ENCODE results near the gene MEF2C. TPM values are rescaled to one million over a fixed set of nuclear protein-coding genes. Genes with fewer than 3 reads are reported as not detected.

The MEF2C gene
- total and polyA plus RNA-seq, 7 experiments from 2014 or later, result 0.07 to 40.0 (median 2.2) TPM

GRCh38 chr5:88878976-88879375, 4.0 kb downstream of the MEF2C start:
- Histone ChIP-seq H3K4me3 (ENCODE audit: low read length) (no peak overlapping the region), H3K4me1 (ENCODE audit: control insufficient read depth in 2 of 2, insufficient read depth in 2 of 2, low read length in 2 of 2) (no peaks in the 10 kb centered on the region), H3K27me3 (ENCODE audit: control insufficient read depth in 2 of 2, insufficient read depth in 2 of 2, low read length in 2 of 2) (no peaks in the 10 kb centered on the region), H3K27ac (ENCODE audit: low read depth, low read length) (no peak overlapping the region), H3K36me3 (ENCODE audit: control insufficient read depth in 2 of 3, insufficient read depth in 3 of 3, low read length in 3 of 3) (no peaks in the 10 kb centered on the region), H3K9me3 (ENCODE audit: control insufficient read depth in 2 of 3, low read length in 3 of 3) (no peaks in the 10 kb centered on the region)
- H3K4me3 Mint-ChIP-seq, result no peak overlapping the region
- POLR2A ChIA-PET, result no interaction called here
- CTCF ChIA-PET, result no interaction called here
- peaks cover 15 to 55% (median 17%) of the 10 kb centered on the region in 5 donors for H3K27me3 Mint-ChIP-seq
- H3K9me3 Mint-ChIP-seq, result peaks cover 0 to 1% (median 0%) of the 10 kb centered on the region in 11 donors
- no peaks in the 10 kb centered on the region for H3K36me3 Mint-ChIP-seq
- H3K27ac Mint-ChIP-seq, result no peak overlapping the region
- DNase-seq, result no peak
- intact Hi-C loops (cut with micrococcal nuclease), result no loop called here
- ATAC-seq, result no peak
- peaks cover 12 to 20% (median 18%) of the 10 kb centered on the region in 7 donors for H3K4me1 Mint-ChIP-seq

- ChIA-PET POLR2A (no interaction called here), CTCF (no interaction called here)
- Mint-ChIP-seq H3K9me3 (peaks cover 0 to 1% (median 0%) of the 10 kb centered on the region in 11 donors), H3K27ac (no peak overlapping the region), H3K4me3 (no peak overlapping the region), H3K4me1 (peaks cover 3 to 10% (median 8%) of the 10 kb centered on the region in 7 donors), H3K36me3 (no peaks in the 10 kb centered on the region), H3K27me3 (peaks cover 7 to 52% (median 13%) of the 10 kb centered on the region in 5 donors)
- Histone ChIP-seq H3K27me3 (ENCODE audit: control insufficient read depth in 2 of 2, insufficient read depth in 2 of 2, low read length in 2 of 2) (no peaks in the 10 kb centered on the region), H3K4me1 (ENCODE audit: control insufficient read depth in 2 of 2, insufficient read depth in 2 of 2, low read length in 2 of 2) (no peaks in the 10 kb centered on the region), H3K27ac (ENCODE audit: low read depth, low read length) (no peak overlapping the region), H3K36me3 (ENCODE audit: control insufficient read depth in 2 of 3, insufficient read depth in 3 of 3, low read length in 3 of 3) (no peaks in the 10 kb centered on the region), H3K9me3 (ENCODE audit: control insufficient read depth in 2 of 3, low read length in 3 of 3) (no peaks in the 10 kb centered on the region), H3K4me3 (ENCODE audit: low read length) (no peak overlapping the region)
- ATAC-seq, result no peak
- intact Hi-C loops (cut with micrococcal nuclease), result no loop called here
- no peak for DNase-seq
Observed at GRCh38 chr5:88877826-88878225, 5.2 kb downstream of the MEF2C start.

DNA sequence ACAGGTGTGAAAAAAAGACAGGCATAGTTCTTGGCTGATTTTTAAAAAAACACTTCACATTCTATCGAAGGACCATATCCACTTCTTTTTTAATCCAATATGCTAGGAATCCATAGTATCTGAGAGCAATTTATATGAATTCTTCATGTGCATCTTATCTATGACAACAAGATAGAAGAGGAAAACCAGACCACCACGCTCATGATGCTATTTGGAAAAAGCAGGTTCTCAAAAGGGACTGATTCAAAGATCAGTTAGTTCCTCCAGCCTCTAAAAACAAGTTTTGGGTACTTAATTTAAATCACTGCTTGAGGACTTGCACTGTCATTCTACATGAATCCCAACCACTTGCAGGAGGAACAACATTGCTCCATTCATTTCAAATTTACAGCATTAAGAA, 6.3 kb downstream of the MEF2C start:
- Histone ChIP-seq H3K27ac (ENCODE audit: low read depth, low read length) (no peak overlapping the region), H3K4me1 (ENCODE audit: control insufficient read depth in 2 of 2, insufficient read depth in 2 of 2, low read length in 2 of 2) (no peaks in the 10 kb centered on the region), H3K36me3 (ENCODE audit: control insufficient read depth in 2 of 3, insufficient read depth in 3 of 3, low read length in 3 of 3) (no peaks in the 10 kb centered on the region), H3K4me3 (ENCODE audit: low read length) (no peak overlapping the region), H3K9me3 (ENCODE audit: control insufficient read depth in 2 of 3, low read length in 3 of 3) (no peaks in the 10 kb centered on the region), H3K27me3 (ENCODE audit: control insufficient read depth in 2 of 2, insufficient read depth in 2 of 2, low read length in 2 of 2) (no peaks in the 10 kb centered on the region)
- H3K4me3 Mint-ChIP-seq, result no peak overlapping the region
- peaks cover 0 to 41% (median 7%) of the 10 kb centered on the region in 5 donors for H3K27me3 Mint-ChIP-seq
- H3K4me1 Mint-ChIP-seq, result no peaks in the 10 kb centered on the region
- DNase-seq (no peak), ATAC-seq (no peak)
- intact Hi-C loops (cut with micrococcal nuclease), result no loop called here
- H3K36me3 Mint-ChIP-seq, result no peaks in the 10 kb centered on the region
- no peaks in the 10 kb centered on the region for H3K9me3 Mint-ChIP-seq
- ChIA-PET CTCF (no interaction called here), POLR2A (no interaction called here)
- no peak overlapping the region for H3K27ac Mint-ChIP-seq

DNA sequence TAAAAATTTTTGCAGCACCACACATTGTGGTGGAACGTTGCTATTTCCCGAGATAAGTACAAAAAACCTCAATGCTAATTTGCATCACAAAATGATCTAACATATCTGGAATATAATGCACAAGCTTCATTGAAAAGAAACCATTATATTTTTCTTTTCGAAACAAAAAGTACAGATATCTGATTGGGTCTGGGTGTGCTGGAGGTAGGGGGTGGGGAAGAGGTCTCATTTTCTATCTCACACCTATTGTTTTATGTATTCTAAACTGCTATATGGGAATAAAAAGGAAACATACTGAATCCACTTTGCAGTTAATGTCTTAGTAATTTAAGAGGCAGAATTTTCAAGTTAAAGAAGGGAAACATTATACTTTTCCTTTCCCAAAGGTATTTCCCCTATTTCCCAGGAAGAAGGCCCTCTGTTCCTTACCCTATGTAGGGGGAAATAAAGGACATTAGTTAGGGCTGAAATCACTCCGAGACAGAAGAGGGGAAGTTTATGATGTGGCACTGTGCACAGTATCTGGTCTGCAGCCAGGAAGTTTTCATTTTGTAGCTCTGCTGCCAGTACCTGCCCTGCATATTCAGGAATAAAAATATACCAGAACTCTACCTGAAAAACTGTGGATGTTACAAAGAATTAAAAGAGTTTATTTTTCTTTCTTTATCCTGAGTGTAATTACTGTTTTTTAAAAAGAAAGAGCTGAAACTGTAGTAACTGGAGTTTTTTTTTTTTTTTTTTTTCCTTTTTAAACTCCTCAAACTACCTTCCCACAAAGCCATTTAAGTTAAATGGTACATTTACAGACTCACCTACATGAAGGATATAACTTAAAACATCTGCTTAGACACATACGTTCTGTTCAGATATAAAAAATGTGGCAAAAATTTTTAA, 7.4 kb downstream of the MEF2C start:
- CTCF ChIA-PET, result no interaction called here
- no peaks in the 10 kb centered on the region for H3K4me1 ChIP-seq (ENCODE audit: control insufficient read depth in 2 of 2, insufficient read depth in 2 of 2, low read length in 2 of 2)

DNA sequence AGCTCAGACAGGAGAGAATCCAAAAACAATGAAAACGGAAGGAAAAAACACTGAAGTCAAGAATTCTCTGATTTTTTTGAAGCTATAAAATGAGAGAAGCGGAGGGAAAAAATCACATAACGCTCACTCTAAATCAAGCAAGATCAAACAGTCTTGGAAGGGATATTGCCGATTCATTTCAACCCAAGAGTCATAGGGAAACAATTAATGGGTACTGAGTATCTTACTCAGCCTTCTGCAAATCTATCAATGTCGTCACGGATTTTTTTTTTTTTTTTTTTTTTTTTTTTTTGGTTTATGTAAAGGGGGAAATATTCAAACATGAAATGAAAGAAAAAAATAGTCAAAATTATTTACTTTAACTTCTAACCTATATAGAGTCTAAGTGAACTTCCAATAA, 9.5 kb downstream of the MEF2C start:
- H3K4me1 ChIP-seq (ENCODE audit: control insufficient read depth in 2 of 2, insufficient read depth in 2 of 2, low read length in 2 of 2), result no peaks in the 10 kb centered on the region

More for the DNA sequence above, 7.4 kb downstream of the MEF2C start:
- Histone ChIP-seq H3K36me3 (ENCODE audit: control insufficient read depth in 2 of 3, insufficient read depth in 3 of 3, low read length in 3 of 3) (no peaks in the 10 kb centered on the region), H3K9me3 (ENCODE audit: control insufficient read depth in 2 of 3, low read length in 3 of 3) (no peaks in the 10 kb centered on the region), H3K4me3 (ENCODE audit: low read length) (no peak overlapping the region), H3K27me3 (ENCODE audit: control insufficient read depth in 2 of 2, insufficient read depth in 2 of 2, low read length in 2 of 2) (no peaks in the 10 kb centered on the region), H3K27ac (ENCODE audit: low read depth, low read length) (no peak overlapping the region)
- ATAC-seq (no peak), DNase-seq (no peak)
- Mint-ChIP-seq H3K36me3 (no peaks in the 10 kb centered on the region), H3K9me3 (no peaks in the 10 kb centered on the region), H3K27ac (no peak overlapping the region), H3K4me3 (no peak overlapping the region), H3K4me1 (no peaks in the 10 kb centered on the region), H3K27me3 (peaks cover 0 to 34% (median 7%) of the 10 kb centered on the region in 5 donors)
- POLR2A ChIA-PET, result no interaction called here
- intact Hi-C loops (cut with micrococcal nuclease), result no loop called here

GRCh38 chr5:88872971-88873370, 10.0 kb downstream of the MEF2C start:
- no peak overlapping the region for H3K27ac Mint-ChIP-seq
- no peak overlapping the region for H3K4me3 Mint-ChIP-seq
- H3K4me1 ChIP-seq (ENCODE audit: control insufficient read depth in 2 of 2, insufficient read depth in 2 of 2, low read length in 2 of 2), result no peaks in the 10 kb centered on the region
- H3K27ac ChIP-seq (ENCODE audit: low read depth, low read length), result no peak overlapping the region
- no peaks in the 10 kb centered on the region for H3K9me3 ChIP-seq (ENCODE audit: control insufficient read depth in 2 of 3, low read length in 3 of 3)
- intact Hi-C loops (cut with micrococcal nuclease), result no loop called here
- no peaks in the 10 kb centered on the region for H3K4me1 Mint-ChIP-seq
- no peaks in the 10 kb centered on the region for H3K36me3 ChIP-seq (ENCODE audit: control insufficient read depth in 2 of 3, insufficient read depth in 3 of 3, low read length in 3 of 3)
- no peak overlapping the region for H3K4me3 ChIP-seq (ENCODE audit: low read length)
- peaks cover 0 to 21% (median 7%) of the 10 kb centered on the region in 5 donors for H3K27me3 Mint-ChIP-seq
- H3K36me3 Mint-ChIP-seq, result no peaks in the 10 kb centered on the region
- DNase-seq (no peak), ATAC-seq (no peak)
- ChIA-PET POLR2A (no interaction called here), CTCF (no interaction called here)
- H3K9me3 Mint-ChIP-seq, result no peaks in the 10 kb centered on the region
- H3K27me3 ChIP-seq (ENCODE audit: control insufficient read depth in 2 of 2, insufficient read depth in 2 of 2, low read length in 2 of 2), result no peaks in the 10 kb centered on the region

More for the DNA sequence above, 9.5 kb downstream of the MEF2C start:
- ChIA-PET POLR2A (no interaction called here), CTCF (no interaction called here)
- no peak overlapping the region for H3K27ac Mint-ChIP-seq
- H3K9me3 ChIP-seq (ENCODE audit: control insufficient read depth in 2 of 3, low read length in 3 of 3), result no peaks in the 10 kb centered on the region
- intact Hi-C loops (cut with micrococcal nuclease), result no loop called here
- H3K4me3 ChIP-seq (ENCODE audit: low read length), result no peak overlapping the region
- H3K9me3 Mint-ChIP-seq, result no peaks in the 10 kb centered on the region
- peaks cover 0 to 24% (median 7%) of the 10 kb centered on the region in 5 donors for H3K27me3 Mint-ChIP-seq
- DNase-seq (no peak), ATAC-seq (no peak)
- no peaks in the 10 kb centered on the region for H3K4me1 Mint-ChIP-seq
- no peaks in the 10 kb centered on the region for H3K36me3 ChIP-seq (ENCODE audit: control insufficient read depth in 2 of 3, insufficient read depth in 3 of 3, low read length in 3 of 3)
- no peak overlapping the region for H3K4me3 Mint-ChIP-seq
- no peaks in the 10 kb centered on the region for H3K36me3 Mint-ChIP-seq
- H3K27ac ChIP-seq (ENCODE audit: low read depth, low read length), result no peak overlapping the region
- no peaks in the 10 kb centered on the region for H3K27me3 ChIP-seq (ENCODE audit: control insufficient read depth in 2 of 2, insufficient read depth in 2 of 2, low read length in 2 of 2)

GRCh38 chr5:88870285-88870684, 12.7 kb downstream of the MEF2C start:
- ChIA-PET POLR2A (no interaction called here), CTCF (no interaction called here)
- H3K9me3 ChIP-seq (ENCODE audit: control insufficient read depth in 2 of 3, low read length in 3 of 3), result no peaks in the 10 kb centered on the region
- no peak for DNase-seq
- H3K36me3 Mint-ChIP-seq, result no peaks in the 10 kb centered on the region
- H3K4me1 ChIP-seq (ENCODE audit: control insufficient read depth in 2 of 2, insufficient read depth in 2 of 2, low read length in 2 of 2), result no peaks in the 10 kb centered on the region
- no peaks in the 10 kb centered on the region for H3K9me3 Mint-ChIP-seq
- H3K4me3 Mint-ChIP-seq, result no peak overlapping the region
- H3K36me3 ChIP-seq (ENCODE audit: control insufficient read depth in 2 of 3, insufficient read depth in 3 of 3, low read length in 3 of 3), result no peaks in the 10 kb centered on the region
- peaks cover 0 to 11% (median 7%) of the 10 kb centered on the region in 5 donors for H3K27me3 Mint-ChIP-seq
- no peak overlapping the region for H3K27ac ChIP-seq (ENCODE audit: low read depth, low read length)
- no peak overlapping the region for H3K27ac Mint-ChIP-seq
- no peak overlapping the region for H3K4me3 ChIP-seq (ENCODE audit: low read length)
- no peak for ATAC-seq
- intact Hi-C loops (cut with micrococcal nuclease), result no loop called here
- H3K27me3 ChIP-seq (ENCODE audit: control insufficient read depth in 2 of 2, insufficient read depth in 2 of 2, low read length in 2 of 2), result no peaks in the 10 kb centered on the region
- H3K4me1 Mint-ChIP-seq, result no peaks in the 10 kb centered on the region
